ENCODE results near the gene LGI4.

- no peak for TF ChIP-seq CTCF (IDR thresholded peaks at IDR 0.05; ENCODE audit: low read depth, low read length, poor library complexity, severe bottlenecking)
- TF ChIP-seq EZH2phosphoT487 (IDR thresholded peaks at IDR 0.05; ENCODE audit: borderline replicate concordance, low read length): no peak
Observed at GRCh38 chr19:35178701-35179100, 43.8 kb upstream of the LGI4 start.

Data from DOHH2 (cell line).